Left ventricle myocardium superior (tissue), 1 donor: ENCODE results near the gene MYB. TPM values are rescaled to one million over a fixed set of nuclear protein-coding genes. Genes with fewer than 3 reads are reported as not detected.

Source experiments
- ATAC-seq: fragments of 200-7000 bp; cut with Tn5 transposase; one replicate; pipeline ENCODE4 v1.9.1; 2020; ENCODE audit warnings: mild to moderate bottlenecking, moderate library complexity
- DNase-seq: peaks from one replicate; pipeline ENCODE4 v3.0.0-alpha.2; 2020
- intact Hi-C: fragments of 100-400 bp; cut with micrococcal nuclease; formaldehyde crosslinking; loops from one replicate; pipeline ENCODE4 v1.11.0; 2022
- total RNA-seq: library from RNA; stranded (reverse); fragmentation: NEBNext Ultra II Directional; extraction: Animal tissue kit (Norgen Biotek cat#: 25700); gene quantifications from one replicate; pipeline ENCODE4 v1.2.1, GENCODE V29; 2021
- donor health status: DM: no; HTN: yes; CAD: no; lungs with severe emphysema.

MYB gene
- total RNA-seq, 1 donor from 2014 or later: 0.15 TPM

- ATAC-seq (no peak), DNase-seq (no peak)
- intact Hi-C loops: no loop called here
Measured at GRCh38 chr6:135212020-135212806, 31.1 kb downstream of the MYB start.

- ATAC-seq (no peak), DNase-seq (no peak)
- intact Hi-C loops: no loop called here
Measured at GRCh38 chr6:135212935-135213334, 31.8 kb downstream of the MYB start.

DNA sequence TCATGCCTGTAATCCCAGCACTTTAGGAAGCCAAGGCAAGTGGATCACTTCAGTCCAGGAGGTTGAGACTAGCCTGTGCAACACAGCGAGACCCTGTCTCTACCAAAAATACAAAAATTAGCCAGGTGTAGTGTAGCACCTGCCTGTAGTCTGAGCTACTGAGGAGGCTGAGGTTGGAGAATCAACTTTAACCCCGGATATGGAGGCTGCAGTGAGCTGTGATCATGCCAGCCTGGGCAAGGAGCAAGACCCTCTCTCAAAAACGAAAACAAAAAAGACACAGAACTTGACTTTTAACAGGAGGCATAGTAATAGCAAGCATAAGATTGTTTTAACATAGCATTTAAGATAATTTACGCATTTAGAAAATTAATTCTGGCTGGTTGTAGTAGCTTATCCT, 32.5 kb downstream of the MYB start:
- ATAC-seq: no peak
- intact Hi-C loops: no loop called here
- DNase-seq: no peak

- intact Hi-C loops: no loop called here
- ATAC-seq (no peak), DNase-seq (no peak)
Measured at GRCh38 chr6:135215160-135215559, 34.1 kb downstream of the MYB start.

DNA sequence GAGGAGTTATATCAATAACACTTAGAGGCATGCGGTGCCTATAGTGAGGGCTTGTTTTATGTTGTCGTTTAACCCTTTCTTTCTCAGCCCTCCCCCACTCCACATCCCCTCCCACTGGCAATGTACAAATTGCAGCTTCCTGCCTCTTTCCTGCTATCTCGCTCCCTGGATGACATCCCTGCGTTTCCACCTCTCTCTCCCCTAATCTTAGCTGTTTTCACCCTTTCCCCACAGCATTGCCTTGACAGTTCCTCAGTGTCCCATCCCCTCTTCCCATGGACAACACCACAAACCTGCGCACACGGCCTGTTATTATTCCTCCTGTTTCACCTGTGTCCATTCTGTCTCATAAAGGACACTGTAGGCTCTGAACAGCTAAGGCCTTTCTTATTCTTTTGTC, 34.5 kb downstream of the MYB start:
- intact Hi-C loops: no loop called here
- no peak for DNase-seq
- no peak for ATAC-seq

GRCh38 chr6:135217663-135218062, 36.6 kb downstream of the MYB start:
- DNase-seq (no peak), ATAC-seq (no peak)
- intact Hi-C loops: no loop called here

DNA sequence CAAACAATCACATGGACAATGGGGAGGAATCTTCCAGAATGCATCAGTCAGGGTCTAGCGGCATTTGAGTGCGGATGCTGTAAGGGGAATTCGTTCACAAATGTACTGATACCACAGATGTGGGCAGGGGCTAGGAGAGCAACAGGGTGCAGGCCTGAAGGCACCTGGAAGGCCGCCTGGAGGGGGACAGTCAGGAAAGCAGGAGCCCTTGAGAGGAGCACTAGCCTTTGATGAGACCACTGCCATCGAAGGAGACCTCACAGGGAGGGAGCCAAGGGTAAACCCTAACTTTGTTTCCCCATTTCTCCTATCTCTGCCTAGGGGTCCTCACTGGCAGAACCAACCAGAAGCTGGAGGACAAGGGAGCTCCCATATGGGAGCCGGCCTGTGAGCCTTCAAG, 38.2 kb downstream of the MYB start:
- intact Hi-C loops: no loop called here
- ATAC-seq: no peak
- DNase-seq: no peak

DNA sequence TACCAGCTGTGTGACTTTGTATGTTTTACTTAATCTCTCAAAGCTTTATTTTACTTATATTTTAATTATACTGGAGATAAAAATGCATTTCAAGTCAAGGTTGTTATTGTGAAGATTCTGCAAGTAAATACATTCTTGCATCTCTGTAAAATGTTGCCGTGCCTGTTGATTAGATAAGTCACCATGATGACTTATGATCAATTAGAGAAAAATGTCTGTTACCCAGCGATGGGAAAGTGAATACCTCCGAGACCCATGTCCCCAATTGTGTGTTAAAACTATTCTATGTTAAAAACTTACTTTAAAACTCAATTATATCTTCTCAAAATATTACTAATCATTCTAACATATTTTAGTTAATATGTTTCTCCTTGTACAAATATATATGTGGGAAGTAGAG, 39.9 kb downstream of the MYB start:
- DNase-seq (no peak), ATAC-seq (no peak)
- intact Hi-C loops: no loop called here

GRCh38 chr6:135221505-135221904, 40.4 kb downstream of the MYB start:
- DNase-seq: no peak
- intact Hi-C loops: no loop called here
- no peak for ATAC-seq

DNA sequence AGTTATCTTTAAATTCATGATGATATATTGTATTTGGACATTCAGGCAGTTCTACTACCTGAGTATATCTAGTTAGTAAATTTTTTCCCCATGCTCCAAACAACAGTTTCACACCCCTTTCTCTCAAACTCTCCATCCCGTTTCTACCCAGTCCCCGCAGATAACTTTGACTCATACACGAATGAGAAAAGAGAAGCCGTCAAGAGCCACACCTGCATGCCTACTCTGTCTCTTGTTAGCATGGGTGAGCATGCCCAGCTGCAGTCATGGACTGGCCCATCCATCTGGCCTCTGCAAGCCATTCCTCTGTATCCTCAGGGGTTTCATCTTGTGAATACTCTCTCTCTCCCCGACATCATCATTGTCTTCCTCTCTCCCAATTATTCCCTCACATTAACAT, 41.5 kb downstream of the MYB start:
- no peak for ATAC-seq
- DNase-seq: no peak
- intact Hi-C loops: no loop called here

DNA sequence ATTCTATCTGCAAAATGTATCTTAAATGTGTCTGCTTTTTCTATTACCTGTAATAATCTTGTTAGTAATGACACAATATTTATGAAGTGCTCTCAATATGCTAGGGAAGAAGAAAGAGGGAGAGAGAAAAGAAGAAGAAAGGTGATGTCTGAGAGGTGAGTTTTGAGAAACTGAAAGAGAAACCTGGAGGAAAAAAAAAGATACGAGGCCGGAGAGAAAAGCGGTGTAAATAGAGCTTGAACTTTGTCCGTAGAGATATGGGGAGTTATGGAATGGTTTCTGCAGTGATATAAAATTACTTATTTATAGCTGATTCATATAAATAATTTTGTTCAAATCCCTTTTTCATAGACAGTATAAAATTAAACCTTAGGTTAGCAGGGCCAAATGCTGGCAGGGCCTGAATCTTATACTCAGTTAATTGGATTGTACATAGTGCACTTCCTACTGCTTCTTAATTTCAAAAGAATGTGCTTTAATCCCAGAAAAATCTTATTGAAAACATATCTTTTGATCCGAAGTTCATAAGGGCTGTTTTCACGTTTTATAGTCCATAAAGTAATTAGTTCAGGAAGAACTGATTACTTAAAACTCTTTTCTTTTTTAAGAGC, 43.0 kb downstream of the MYB start:
- no peak for DNase-seq
- intact Hi-C loops: no loop called here
- ATAC-seq: no peak

GRCh38 chr6:135225911-135226310, 44.8 kb downstream of the MYB start:
- DNase-seq (no peak), ATAC-seq (no peak)
- intact Hi-C loops: no loop called here

DNA sequence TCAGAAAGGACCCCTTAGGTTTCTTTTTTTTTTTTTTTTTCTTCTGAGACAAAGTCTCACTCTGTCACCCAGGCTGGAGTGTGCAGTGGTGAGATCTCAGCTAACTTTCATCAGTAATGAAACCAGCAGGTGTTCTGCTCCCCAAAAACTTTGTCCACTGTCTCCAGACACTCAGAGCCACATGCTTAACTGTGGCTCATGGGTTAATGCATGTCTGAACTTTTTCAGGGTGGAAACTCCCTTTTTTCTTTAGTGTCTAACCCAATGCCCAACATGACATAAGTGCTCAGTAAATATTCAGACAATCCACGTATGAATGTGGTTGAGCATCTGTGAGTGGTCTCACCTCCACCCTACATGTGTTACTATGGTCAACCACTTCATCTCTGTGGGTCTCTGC, 45.4 kb downstream of the MYB start:
- DNase-seq: no peak
- no peak for ATAC-seq

GRCh38 chr6:135227349-135227748, 46.2 kb downstream of the MYB start:
- no peak for DNase-seq
- ATAC-seq: no peak
- intact Hi-C loops: no loop called here

More for the DNA sequence above, 45.4 kb downstream of the MYB start:
- intact Hi-C loops: no loop called here

DNA sequence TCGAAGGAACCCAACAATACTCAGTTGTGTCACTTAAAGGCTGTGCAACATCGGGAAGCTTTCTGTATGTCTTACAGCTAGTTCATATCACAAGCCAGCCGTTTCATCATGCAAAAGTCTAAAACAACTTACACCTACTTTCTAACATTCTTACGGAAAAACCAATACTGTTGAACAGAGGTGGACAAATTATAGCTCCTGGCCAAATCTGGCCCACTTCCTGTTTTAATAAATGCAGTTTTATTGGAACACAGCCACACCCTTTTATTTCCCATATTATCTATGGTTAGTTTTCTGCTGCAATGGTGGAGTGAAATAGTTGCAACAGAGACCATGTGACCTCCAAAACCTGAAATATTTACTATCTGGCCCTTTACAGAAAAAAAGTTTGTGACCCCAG, 46.6 kb downstream of the MYB start:
- ATAC-seq: no peak
- intact Hi-C loops: no loop called here
- DNase-seq: no peak

DNA sequence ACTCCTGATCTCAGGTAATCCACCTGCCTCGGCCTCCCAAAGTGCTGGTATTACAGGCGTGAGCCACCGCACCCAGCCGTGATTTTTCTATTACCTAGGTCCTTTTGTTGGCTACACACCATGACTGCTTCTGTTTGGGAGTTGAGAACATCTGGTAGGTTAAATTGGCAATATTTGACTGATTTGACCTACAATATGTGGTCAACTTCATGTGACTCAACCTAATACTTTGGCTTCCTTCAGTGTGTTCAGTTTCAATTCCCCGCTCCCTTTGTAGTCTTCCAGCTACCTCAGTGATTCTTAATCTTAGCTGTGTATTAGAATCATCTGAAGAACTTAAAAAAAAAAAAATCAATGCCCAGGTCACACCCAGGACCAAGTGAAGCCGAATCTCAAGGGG, 47.4 kb downstream of the MYB start:
- DNase-seq (no peak), ATAC-seq (no peak)
- intact Hi-C loops: no loop called here

DNA sequence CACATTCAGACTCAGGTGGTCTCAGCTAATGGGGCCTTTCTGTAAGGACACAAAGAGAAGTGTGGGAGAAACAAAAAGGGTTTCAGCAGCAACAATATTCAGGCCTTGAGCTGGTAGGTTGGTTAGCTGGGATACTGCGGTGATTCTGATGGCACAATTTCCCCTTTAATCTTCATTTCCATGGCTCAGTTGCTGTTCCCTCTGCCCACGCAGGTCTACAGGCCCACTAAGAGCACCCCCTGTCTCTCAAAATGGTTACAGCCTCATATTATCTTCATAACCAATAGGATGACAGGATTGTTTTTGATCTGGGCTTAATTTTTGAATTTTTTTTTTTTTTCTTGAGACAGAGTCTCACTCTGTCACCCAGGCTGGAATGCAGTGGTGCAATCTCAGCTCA, 48.9 kb downstream of the MYB start:
- no peak for ATAC-seq
- no peak for DNase-seq
- intact Hi-C loops: no loop called here

GRCh38 chr6:135230711-135231468, 49.8 kb downstream of the MYB start:
- DNase-seq (no peak), ATAC-seq (no peak)
- intact Hi-C loops: no loop called here

GRCh38 chr6:135231469-135231844, 50.3 kb downstream of the MYB start:
- no peak for DNase-seq
- ATAC-seq: no peak
- intact Hi-C loops: no loop called here

DNA sequence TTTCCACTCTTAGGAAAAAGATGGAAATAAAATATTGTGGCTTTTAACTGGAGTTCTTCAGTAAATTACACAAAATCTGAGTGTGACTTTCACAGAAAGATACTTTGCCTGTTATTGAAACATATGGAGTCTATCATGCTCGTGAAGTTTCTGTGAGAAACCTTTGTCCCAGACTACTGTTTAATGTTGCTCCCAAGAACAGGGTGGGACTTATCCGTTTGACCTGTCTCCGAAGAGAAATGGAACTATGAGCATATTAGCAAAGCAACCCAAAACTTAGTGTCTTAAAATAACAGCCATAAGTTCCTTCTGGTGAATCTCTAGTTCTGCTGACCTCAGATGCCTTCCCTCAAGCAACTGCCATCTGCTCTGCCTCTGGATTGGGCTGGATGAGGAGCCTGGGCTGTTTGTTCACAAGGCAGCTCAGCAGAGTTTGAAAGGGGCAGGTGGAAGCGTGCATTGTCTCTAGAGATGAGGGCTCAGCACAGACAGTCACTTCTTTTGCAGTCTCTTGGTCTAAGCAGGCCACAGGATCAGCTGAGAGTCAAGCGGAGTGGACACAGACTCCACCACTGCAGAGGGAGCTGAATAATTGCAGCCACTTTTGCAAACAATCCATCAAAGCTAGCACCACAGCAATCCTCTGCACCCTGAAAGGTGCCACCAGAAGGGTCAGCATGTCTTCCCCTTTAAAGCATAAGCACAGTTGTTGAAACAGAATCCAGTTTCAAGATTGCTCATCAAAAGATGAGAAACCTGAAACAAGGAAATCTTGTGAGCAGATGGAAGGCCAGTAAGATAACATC, 52.8 kb downstream of the MYB start:
- intact Hi-C loops: no loop called here
- DNase-seq (no peak), ATAC-seq (peak; percentile 25)
